ENCODE measurements around the gene LAMB1.

LAMB1 gene

DNA sequence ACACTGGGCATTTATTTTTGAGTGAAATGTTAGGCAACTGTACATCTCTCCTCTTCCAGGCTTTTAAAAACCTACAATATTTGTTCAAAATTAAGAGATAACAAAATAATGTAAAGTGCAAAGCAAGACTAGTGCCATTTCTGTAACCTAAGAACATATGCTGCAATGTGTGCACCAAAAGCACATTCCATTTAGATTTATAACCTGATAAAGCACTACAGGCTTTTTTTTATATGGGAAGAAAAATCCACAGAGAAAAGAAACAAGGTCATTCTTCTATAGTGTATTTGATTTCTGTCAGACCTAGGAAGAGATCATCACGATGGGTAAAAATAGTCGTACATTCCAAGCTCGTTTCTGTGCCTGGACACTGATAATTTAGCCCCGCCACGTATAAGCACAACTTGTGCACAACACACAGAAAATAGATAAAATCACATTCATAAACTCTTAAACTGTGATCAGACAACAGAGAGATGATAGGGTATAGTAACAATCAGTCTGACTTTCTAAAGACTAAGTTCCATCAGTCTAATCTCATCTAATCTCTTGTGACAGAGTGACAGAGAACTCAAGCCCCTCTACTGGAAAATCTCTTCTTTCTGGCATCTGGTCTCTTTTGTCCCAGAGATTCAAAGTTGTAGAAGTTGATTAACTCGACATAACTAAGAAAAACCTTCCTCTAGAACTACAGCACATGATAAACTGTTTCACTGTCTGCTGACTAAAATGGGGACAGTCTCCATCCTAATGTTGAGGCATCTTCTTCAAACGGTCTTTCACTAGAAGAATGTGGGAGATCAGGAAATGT lies 6.7 kb downstream of the LAMB1 start:
- no peak for DNase-seq

DNA sequence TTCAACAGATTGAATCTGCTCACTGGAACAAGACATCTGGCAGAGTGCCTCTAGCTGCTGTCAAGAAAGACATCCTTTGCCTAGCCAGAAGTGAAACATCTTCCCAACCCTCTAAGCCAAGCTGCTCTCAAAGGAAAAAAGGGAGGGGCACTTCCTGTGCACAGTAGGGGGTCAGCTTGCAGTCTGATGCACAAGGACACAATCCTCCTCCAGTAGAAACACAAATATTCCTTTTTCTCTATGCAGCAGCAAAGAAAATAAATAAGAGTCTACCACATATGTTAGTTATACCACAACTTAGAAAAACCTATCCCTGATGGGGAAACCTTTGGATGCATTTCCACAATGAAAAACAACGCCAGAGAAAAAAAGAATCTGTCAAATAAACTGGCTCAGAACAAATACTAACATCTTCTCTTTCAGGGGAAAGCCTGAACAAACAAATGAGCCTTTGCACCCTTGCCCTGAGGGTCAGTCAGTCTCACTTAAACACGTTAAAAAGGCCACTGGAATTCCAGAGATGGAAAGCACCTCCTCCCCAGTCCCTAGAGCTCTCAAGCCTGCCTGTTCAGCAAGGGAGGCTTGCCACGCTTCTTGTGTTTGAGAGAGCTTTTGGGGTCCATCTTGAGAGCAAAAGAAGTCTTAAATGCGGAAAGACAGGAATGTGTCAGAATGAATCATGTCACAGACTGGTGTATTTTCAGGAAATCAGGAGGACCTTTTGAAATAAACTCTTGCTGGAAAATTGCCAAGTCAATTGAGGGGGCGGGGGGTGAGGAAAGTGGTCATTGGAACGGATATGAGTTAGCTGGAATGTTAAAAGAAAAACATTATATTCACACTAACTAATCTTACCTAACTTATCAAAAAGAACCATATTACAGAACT lies 7.5 kb downstream of the LAMB1 start:
- no peak for DNase-seq

DNA sequence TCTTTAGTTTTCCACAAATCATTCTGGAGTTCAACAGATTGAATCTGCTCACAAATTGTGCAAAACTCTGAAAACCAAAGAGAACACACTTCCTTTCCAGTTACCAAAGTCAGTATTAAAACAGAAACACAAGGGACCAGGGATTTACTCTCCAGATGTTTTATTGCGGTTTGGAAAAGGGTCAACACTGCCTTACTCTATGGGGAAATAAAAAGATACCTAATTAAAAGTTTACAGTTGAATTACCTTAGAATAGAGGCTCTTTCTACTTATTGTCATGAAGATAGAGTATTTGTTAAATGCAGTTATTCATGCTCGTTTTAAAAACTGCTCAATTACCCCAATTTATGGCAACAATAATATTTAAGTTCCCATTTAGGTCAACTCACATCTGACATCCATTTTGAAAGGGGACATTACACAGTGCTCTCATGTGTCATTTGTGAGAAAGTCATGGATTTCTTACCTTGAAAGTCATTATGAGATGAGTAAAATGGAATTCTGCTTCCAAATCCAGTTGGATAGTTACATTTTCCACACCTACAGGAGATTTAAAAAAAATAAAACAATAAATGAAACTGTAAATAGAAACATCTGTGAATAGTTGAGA lies 8.4 kb downstream of the LAMB1 start:
- no peak for DNase-seq

DNA sequence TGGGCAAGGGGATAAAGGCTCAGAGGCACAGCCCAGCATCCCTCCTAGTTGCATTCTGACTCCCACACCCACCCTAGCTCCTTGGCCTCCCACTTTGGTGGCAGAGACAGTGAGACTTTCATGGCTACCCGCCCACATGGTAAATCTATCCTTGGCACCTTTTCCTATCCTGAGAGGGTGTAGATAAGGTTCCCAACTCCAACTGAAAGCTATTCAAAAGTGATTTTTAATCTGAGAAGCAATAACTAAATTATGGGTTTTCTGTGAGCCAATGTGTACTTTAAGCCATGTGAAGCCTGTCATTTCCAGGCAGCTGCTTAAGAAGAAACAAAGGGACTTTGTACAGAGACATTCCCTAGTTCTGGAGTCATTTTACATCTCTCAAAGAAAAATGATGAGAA lies 9.1 kb downstream of the LAMB1 start:
- no peak for DNase-seq

GRCh38 chr7:107989618-107990373 lies 13.2 kb downstream of the LAMB1 start:
- no peak for DNase-seq

GRCh38 chr7:107982918-107983389 lies 20.0 kb downstream of the LAMB1 start:
- DNase-seq: no peak

GRCh38 chr7:107982042-107982840 lies 20.7 kb downstream of the LAMB1 start:
- no peak for DNase-seq

DNA sequence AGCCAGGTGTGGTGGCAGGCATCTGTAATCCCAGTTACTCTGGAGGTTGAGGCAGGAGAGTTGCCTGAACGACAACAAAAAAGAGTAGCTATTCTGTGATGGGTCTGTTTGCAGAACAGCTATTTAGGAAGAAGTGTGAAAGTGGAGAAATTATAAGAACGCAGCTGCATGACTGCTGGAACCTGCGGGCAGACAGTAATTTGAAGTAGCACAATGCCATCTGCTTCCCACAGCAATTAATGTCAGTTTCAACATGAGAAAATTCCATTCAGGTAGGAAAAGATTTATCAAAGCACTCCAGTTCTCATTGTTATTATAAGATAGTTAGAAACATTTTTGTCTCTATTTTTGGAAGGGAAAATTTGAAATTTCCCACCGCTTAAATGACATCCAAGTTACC lies 21.5 kb downstream of the LAMB1 start:
- DNase-seq: no peak

- DNase-seq: no peak
These were observed 22.2 kb downstream of the LAMB1 start for GRCh38 chr7:107980671-107981190.

DNA sequence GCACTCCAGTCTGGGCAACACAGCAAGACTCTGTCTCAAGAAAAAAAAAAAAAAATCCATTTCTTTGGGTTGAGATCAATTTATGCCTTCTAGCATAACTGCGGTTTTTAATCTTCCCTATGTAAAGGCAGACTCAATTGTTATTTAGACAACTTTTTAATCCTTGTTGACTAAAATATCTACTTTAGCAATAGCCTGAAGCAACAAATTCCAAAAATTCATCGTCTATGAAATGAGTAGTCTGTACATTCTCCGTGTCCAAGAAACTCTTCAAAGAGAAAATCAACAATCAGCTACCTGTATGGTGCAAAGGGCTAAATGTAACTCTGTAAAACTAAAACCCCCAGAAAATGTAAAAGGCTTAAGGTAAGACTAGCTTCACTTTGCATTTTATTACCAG lies 22.8 kb downstream of the LAMB1 start:
- DNase-seq: no peak

- no peak for DNase-seq
These were observed 24.0 kb downstream of the LAMB1 start for GRCh38 chr7:107978815-107979408.

DNA sequence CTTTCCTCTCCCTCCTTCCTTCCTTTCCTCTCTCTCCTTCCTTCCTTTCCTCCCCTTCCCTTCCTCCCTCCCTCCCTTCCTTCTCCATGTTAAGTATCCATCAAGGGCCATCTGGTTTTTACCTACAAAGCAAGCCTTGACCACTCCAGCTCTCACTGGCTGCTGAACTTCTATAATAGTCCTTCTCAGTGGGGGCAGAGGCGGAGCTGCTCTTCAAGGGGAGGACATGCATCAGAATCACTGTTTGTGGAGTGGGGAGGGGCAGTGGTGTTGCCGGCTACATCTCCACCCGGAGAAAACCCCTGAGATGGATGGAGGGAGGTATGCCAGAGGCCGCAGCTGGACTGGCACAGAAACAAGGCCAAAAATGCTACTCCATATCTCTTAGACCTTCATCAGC lies 25.9 kb downstream of the LAMB1 start:
- DNase-seq: no peak

DNA sequence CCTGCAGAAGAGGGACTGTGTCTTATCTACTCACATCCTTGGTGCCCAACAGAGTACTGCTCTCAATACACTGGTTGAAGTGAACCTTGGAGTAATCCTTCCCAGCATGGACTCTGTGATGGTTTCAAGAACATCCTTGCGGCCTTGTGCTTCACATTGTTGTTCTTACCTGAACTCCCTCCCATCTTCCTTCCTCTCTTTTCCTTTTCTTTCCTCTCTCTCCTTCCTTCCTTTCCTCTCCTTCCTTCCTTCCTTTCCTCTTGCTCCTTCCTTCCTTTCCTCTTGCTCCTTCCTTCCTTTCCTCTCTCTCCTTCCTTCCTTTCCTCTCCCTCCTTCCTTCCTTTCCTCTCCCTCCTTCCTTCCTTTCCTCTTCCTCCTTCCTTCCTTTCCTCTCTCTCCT lies 26.3 kb downstream of the LAMB1 start:
- no peak for DNase-seq

DNA sequence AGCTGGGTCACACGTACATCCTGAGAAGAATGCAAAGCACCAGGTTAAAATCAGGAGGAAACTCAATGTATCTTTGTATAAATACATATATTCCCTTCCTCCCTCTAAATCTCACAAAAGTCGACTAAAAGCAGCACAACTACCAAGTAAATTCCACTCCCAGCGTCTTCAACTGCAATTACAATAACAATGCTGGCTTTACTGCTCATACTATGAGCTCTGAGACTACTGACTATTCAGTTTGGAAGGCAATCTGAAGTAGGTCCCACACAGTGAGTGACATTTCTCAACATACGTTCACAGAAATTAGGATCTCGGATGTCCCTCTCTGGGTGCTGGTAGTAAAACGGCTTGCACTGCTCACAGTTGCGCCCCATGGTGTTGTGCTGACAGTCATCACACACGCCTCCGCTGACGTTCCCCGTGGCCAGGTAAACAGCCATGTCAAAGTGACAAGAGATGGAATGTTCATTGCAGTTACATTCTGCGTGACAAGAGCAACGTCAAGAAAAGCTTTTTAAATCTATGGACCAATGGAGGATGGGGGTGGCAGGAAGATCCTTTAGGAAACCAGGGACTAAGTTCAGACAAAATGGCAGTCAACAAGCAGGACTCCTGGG lies 27.5 kb downstream of the LAMB1 start:
- no peak for DNase-seq

DNA sequence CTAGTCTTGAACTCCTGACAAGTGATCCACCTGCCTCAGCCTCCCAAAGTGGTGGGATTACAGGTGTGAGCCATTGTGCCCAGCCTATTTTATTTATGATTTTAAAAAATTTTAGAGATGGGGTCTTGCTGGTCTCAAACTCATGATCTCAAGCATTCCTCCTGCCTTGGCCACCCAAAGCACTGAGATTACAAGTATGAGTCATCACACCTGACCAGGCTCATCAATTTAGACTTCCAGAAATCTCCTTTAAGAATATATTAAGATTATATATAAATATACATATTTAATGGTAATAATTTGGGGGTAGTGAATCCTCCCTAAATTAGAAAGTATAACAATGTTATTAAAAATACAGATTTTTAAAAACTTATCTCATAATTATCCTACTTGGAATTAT lies 29.1 kb downstream of the LAMB1 start:
- no peak for DNase-seq

DNA sequence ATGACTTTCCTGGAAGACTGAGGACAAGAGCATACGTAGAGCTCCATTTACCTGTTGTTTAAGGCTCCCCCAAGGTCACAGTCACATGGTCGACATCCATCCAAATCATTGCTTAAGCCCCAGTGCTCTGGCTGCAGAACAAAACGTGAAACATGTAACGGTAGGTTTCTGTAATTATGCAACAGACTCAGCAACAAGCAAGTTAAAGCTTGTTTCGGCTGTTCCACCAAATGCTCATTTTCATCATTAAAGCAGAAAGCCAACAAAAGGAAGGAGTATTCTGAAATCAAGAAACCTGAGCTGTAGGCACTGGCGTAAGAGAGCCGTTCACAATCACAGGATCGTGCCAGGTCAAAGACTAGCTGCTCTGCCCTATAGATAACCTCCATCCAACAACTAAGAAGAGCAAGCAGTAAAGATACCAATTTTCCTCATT lies 30.0 kb downstream of the LAMB1 start:
- no peak for DNase-seq

DNA sequence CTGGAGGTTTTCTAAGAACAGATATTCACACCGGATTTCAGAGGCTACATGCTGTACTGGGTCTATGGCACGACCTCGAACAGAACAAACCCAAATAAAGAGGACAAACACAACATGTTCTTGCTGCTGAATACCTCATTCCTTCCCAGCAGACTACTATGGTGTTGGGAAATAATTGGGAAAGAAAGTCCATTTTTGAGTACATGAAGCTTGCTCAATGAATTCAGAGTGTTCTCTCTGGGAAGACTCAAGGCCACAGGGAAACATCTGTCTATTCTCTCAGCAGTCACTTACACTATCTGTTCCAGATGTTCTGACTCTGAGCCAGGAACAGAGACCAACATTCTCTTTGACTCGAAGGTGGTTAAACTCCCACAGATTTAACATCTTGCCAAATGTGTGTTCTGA lies 30.9 kb downstream of the LAMB1 start:
- DNase-seq: no peak

- DNase-seq: no peak
These were observed 31.3 kb downstream of the LAMB1 start for GRCh38 chr7:107971613-107972012.

- no peak for DNase-seq
These were observed 31.9 kb downstream of the LAMB1 start for GRCh38 chr7:107971100-107971499.

DNA sequence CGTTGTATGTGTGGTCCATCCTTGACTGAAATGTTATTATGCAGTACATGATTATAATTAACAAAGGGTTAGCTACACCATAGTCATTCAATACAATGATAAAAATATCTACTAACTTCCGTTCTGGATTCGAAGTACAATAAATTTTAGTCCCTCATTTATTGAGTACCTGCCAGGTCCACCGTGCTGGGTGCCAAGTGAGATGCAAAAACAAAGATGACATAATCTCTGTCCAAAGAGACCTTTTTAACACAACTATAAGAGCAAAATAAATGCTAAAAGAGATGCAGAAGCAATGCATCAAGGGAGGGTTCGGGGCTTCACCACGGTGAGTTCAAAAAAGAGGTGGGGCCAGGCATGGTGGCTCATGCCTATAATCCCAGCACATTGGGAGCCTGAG lies 33.1 kb downstream of the LAMB1 start:
- no peak for DNase-seq

GRCh38 chr7:107968449-107968848 lies 34.5 kb downstream of the LAMB1 start:
- DNase-seq: no peak
